B cell (primary cell): ENCODE results near the gene SUSD4. TPM values are rescaled to one million over a fixed set of nuclear protein-coding genes. Genes with fewer than 3 reads are reported as not detected.

Experiments used
- ATAC-seq: fragments of 200-7000 bp; cut with Tn5 transposase; one replicate; pipeline ENCODE4 v1.10.0; 2021; ENCODE audit warnings: low read depth, mild to moderate bottlenecking, moderate number of reproducible peaks, moderate library complexity
- CTCF ChIA-PET: fragments of 350-600 bp; sonication (Branson Sonifier 250); formaldehyde crosslinking; loops from one replicate; lab custom pipeline; 2021; ENCODE audit warnings: antibody characterized with exemption, inconsistent platforms; lab: Charles Lee
- POLR2A ChIA-PET: fragments of 350-600 bp; sonication (Branson Sonifier 250); formaldehyde crosslinking; loops from one replicate; lab custom pipeline; 2021; ENCODE audit warnings: antibody characterized with exemption; lab: Charles Lee
- DNase-seq: peaks from one replicate; pipeline ENCODE4 v3.0.0; 2013
- H2AFZ ChIP-seq: 2 replicates; pipeline ENCODE4 v1.6.1; 2012; ENCODE audit warnings: mild to moderate bottlenecking, low read depth, low read length; ENCODE audit not compliant: insufficient read depth, poor library complexity, severe bottlenecking
- H3K27ac ChIP-seq, 2 donors: 1 replicate in 1 of 2; 2 replicates in 1 of 2; pipeline ENCODE4 v1.5.1; 2012 to 2013; ENCODE audit warnings: low read length in 2 of 2, mild to moderate bottlenecking in 2 of 2, moderate library complexity in 1 of 2
- H3K27me3 ChIP-seq, 4 experiments: fragments of 200-600 bp in 1 of 4; sonication (generic) in 1 of 4; replicated peaks in 1 of 4; 1 replicate in 2 of 4; 2 replicates in 2 of 4; pipeline versions ENCODE4 v1.6.1 to v1.7.0; 2013 to 2016; ENCODE audit warnings: low read length in 3 of 4, mild to moderate bottlenecking in 2 of 4, mixed read lengths in 1 of 4, moderate library complexity in 1 of 4; ENCODE audit not compliant: insufficient read depth in 4 of 4, control insufficient read depth in 3 of 4; ENCODE audit errors: control extremely low read depth in 1 of 4
- H3K36me3 ChIP-seq, 2 experiments: replicated peaks in 1 of 2; 1 replicate in 1 of 2; 2 replicates in 1 of 2; pipeline versions ENCODE4 v1.6.1 to v1.7.1; 2013; ENCODE audit warnings: low read length in 1 of 2; ENCODE audit not compliant: insufficient read depth in 2 of 2, control insufficient read depth in 1 of 2; ENCODE audit errors: control extremely low read depth in 1 of 2, extremely low read depth in 1 of 2
- H3K4me1 ChIP-seq, 2 donors: fragments of 200-600 bp in 1 of 2; sonication (generic) in 1 of 2; 1 replicate in 1 of 2; 2 replicates in 1 of 2; pipeline versions ENCODE4 v1.5.1 to v1.6.1; 2013 to 2017; ENCODE audit warnings: low read length in 2 of 2; ENCODE audit not compliant: control insufficient read depth in 2 of 2, insufficient read depth in 2 of 2
- H3K4me2 ChIP-seq: replicated peaks from 2 replicates; pipeline ENCODE3; 2012; ENCODE audit warnings: mild to moderate bottlenecking, low read depth, low read length; ENCODE audit not compliant: poor library complexity, severe bottlenecking
- H3K4me3 ChIP-seq, 5 experiments: fragments of 200-600 bp in 1 of 5; sonication (generic) in 1 of 5; 1 replicate in 3 of 5; 2 replicates in 2 of 5; pipeline versions ENCODE4 v1.5.1 to v1.7.0; 2011 to 2016; ENCODE audit warnings: low read length in 4 of 5, mild to moderate bottlenecking in 4 of 5, low read depth in 2 of 5, control low read depth in 1 of 5, moderate library complexity in 1 of 5; ENCODE audit not compliant: insufficient read depth in 1 of 5; ENCODE audit errors: control extremely low read depth in 1 of 5, extremely low read depth in 1 of 5
- H3K79me2 ChIP-seq: fragments of 200-600 bp; sonication (generic); one replicate; pipeline ENCODE4 v1.6.0; 2016; ENCODE audit warnings: low read length; ENCODE audit not compliant: control insufficient read depth, insufficient read depth
- H3K9ac ChIP-seq: fragments of 200-600 bp; sonication (generic); 2 replicates; pipeline ENCODE4 v1.6.1; 2017; ENCODE audit warnings: mild to moderate bottlenecking, low read length, moderate library complexity
- H3K9me3 ChIP-seq, 3 donors: one replicate each; pipeline versions ENCODE4 v1.6.1 to v1.7.1; 2013; ENCODE audit warnings: low read length in 2 of 3; ENCODE audit not compliant: control insufficient read depth in 2 of 3, insufficient read depth in 1 of 3; ENCODE audit errors: control extremely low read depth in 1 of 3
- H4K20me1 ChIP-seq: 2 replicates; pipeline ENCODE4 v1.6.0; 2012; ENCODE audit warnings: mild to moderate bottlenecking, low read length; ENCODE audit not compliant: insufficient read depth, control insufficient read depth, poor library complexity, severe bottlenecking
- H3K27ac Mint-ChIP-seq: one replicate; pipeline ENCODE4 v1.8.0; 2021; ENCODE audit warnings: mixed read lengths
- H3K27me3 Mint-ChIP-seq: one replicate; pipeline ENCODE4 v1.8.0; 2021; ENCODE audit warnings: mixed read lengths
- H3K4me1 Mint-ChIP-seq: one replicate; pipeline ENCODE4 v1.8.0; 2021; ENCODE audit warnings: mixed read lengths
- H3K4me3 Mint-ChIP-seq: one replicate; pipeline ENCODE4 v1.8.0; 2021; ENCODE audit warnings: mixed read lengths
- H3K9me3 Mint-ChIP-seq: one replicate; pipeline ENCODE4 v1.8.0; 2022; ENCODE audit warnings: mixed read lengths; ENCODE audit not compliant: insufficient read depth
- EZH2 ChIP-seq: IDR thresholded peaks from 2 replicates; pipeline ENCODE4 v1.6.1; 2012; ENCODE audit warnings: borderline replicate concordance, low read depth, mild to moderate bottlenecking, moderate library complexity, low read length; ENCODE audit not compliant: insufficient read depth, poor library complexity, severe bottlenecking
- WGBS: methylation state at CpG from one replicate; pipeline ENCODE4 v1.1.5; 2013; ENCODE audit warnings: missing lambda C conversion rate; ENCODE audit not compliant: insufficient coverage; 5-methylcytosine and 5-hydroxymethylcytosine counted together
- intact Hi-C: fragments of 100-400 bp; cut with micrococcal nuclease; formaldehyde crosslinking; loops from one replicate; pipeline ENCODE4 v1.10.0; 2022
- polyA plus RNA-seq: library from polyadenylated mRNA; depleted of rRNA; stranded (reverse); fragments of >200 nt; gene quantifications from 2 replicates; pipeline ENCODE4 v1.2.3, GENCODE V29; 2012
- total RNA-seq, 2 donors: library from RNA; stranded (reverse); fragments of 120-200 nt in 1 of 2; gene quantifications; 1 replicate in 1 of 2; 2 replicates in 1 of 2; pipeline versions ENCODE4 v1.2.3 to v1.2.4, GENCODE V29; 2013 to 2022
- TF ChIP-seq, protein P1 (sequence below): fragments of 200-600 bp; IDR thresholded peaks from one replicate; pipeline ENCODE4 v1.8.0; 2022; ENCODE audit warnings: antibody characterized with exemption, mild to moderate bottlenecking

Gene SUSD4
- total and polyA plus RNA-seq, 2 donors (not counting 1 experiment from before 2014, with no cell fraction given), result 0.13 TPM; not detected in 1

DNA sequence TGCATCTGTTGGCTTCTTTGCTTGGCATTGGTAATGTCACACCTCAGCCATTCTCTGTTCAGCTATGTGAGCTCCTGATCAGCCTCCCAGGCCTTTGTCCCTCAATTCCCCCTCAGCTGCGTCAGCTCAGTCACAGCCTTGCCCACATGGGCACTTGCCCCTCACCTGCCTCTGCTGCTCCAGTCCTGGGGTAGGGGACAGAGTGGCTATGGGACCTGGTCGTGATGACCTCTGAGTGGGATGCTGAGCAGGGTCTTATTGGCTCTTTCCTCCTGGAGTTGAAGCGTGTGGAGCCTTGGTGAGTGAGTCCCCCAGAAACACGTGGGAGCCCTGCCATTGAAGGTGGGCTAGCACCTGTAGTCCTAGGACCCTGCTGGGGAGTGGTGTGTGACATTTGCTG, 159.6 kb downstream of the SUSD4 start:
- ATAC-seq (no peak), DNase-seq (no peak)
- H3K9me3 ChIP-seq, result peaks cover 0 to 3% (median 0%) of the 10 kb centered on the region in 3 donors
- ChIA-PET CTCF (no interaction called here), POLR2A (no interaction called here)
- H3K4me1 ChIP-seq, result no peaks in the 10 kb centered on the region
- TF ChIP-seq, protein P1, sequence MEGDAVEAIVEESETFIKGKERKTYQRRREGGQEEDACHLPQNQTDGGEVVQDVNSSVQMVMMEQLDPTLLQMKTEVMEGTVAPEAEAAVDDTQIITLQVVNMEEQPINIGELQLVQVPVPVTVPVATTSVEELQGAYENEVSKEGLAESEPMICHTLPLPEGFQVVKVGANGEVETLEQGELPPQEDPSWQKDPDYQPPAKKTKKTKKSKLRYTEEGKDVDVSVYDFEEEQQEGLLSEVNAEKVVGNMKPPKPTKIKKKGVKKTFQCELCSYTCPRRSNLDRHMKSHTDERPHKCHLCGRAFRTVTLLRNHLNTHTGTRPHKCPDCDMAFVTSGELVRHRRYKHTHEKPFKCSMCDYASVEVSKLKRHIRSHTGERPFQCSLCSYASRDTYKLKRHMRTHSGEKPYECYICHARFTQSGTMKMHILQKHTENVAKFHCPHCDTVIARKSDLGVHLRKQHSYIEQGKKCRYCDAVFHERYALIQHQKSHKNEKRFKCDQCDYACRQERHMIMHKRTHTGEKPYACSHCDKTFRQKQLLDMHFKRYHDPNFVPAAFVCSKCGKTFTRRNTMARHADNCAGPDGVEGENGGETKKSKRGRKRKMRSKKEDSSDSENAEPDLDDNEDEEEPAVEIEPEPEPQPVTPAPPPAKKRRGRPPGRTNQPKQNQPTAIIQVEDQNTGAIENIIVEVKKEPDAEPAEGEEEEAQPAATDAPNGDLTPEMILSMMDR, result no peak
- no peak for TF ChIP-seq EZH2
- 80% methylated on average over 3 of the region's 4 CpGs for WGBS
- no peaks in the 10 kb centered on the region for H4K20me1 ChIP-seq
- peaks cover 33% of the 10 kb centered on the region for H3K27me3 Mint-ChIP-seq
- peaks cover 0 to 8% (median 0%) of the 10 kb centered on the region in 4 experiments for H3K27me3 ChIP-seq
- H3K4me3 ChIP-seq, result no peak overlapping the region
- H3K4me3 Mint-ChIP-seq, result no peak overlapping the region
- no peak overlapping the region for H3K27ac Mint-ChIP-seq
- no peak overlapping the region for H2AFZ ChIP-seq
- H3K27ac ChIP-seq, result no peak overlapping the region
- no peaks in the 10 kb centered on the region for H3K9me3 Mint-ChIP-seq
- H3K4me2 ChIP-seq, result no peak overlapping the region
- H3K4me1 Mint-ChIP-seq, result no peaks in the 10 kb centered on the region
- no peaks in the 10 kb centered on the region for H3K79me2 ChIP-seq
- no peaks in the 10 kb centered on the region for H3K36me3 ChIP-seq
- intact Hi-C loops, result no loop called here
- H3K9ac ChIP-seq, result no peak overlapping the region

DNA sequence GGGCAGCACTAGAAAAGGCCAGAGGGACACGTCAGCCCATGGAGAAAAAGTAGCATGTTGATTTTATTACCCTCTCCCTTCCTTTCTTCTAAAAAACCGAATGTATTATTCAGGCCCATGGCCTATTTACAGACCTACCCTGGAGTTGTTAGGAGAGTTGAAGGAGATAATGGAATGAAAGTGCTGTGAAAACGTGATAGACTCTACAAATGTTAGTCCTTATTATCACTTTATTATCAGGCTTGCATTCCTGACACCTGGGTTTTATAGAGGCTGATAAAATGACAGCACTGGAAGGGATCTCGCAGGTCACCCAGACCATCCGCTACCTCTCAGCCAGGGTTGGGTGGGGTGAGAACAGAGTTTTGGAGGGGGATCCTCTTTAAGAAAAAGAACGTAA, 160.3 kb downstream of the SUSD4 start:
- DNase-seq, result no peak
- Mint-ChIP-seq H3K9me3 (no peaks in the 10 kb centered on the region), H3K4me3 (no peak overlapping the region), H3K27me3 (peaks cover 30% of the 10 kb centered on the region), H3K4me1 (no peaks in the 10 kb centered on the region), H3K27ac (no peak overlapping the region)
- no peak for TF ChIP-seq EZH2
- TF ChIP-seq, protein P1, result no peak
- Histone ChIP-seq H3K27me3 (peaks cover 0 to 8% (median 0%) of the 10 kb centered on the region in 4 experiments), H3K79me2 (no peaks in the 10 kb centered on the region), H2AFZ (no peak overlapping the region), H3K27ac (no peak overlapping the region), H3K4me1 (no peaks in the 10 kb centered on the region), H3K9me3 (peaks cover 0 to 3% (median 0%) of the 10 kb centered on the region in 3 donors), H3K9ac (no peak overlapping the region), H4K20me1 (no peaks in the 10 kb centered on the region), H3K4me3 (no peak overlapping the region), H3K4me2 (no peak overlapping the region), H3K36me3 (no peaks in the 10 kb centered on the region)
- ChIA-PET POLR2A (no interaction called here), CTCF (interaction anchor here (0.6 kb wide), 1 partner anchor 598 kb away, joined by 3 read pairs; no protein-coding TSS in a partner anchor)
- no peak for ATAC-seq
- intact Hi-C loops, result no loop called here
- WGBS, result no CpG with 5 or more reads among the region's 6 CpGs
